ENCODE results near the gene COL15A1. TPM values are rescaled to one million over a fixed set of nuclear protein-coding genes. Genes with fewer than 3 reads are reported as not detected.

Gene COL15A1
- total and polyA plus RNA-seq, 10 donors: 0.33 to 9.3 (median 2.1) TPM

- no peak for DNase-seq
- WGBS, 5 donors: 79 to 90% (median 88%) methylated on average over 15 to 16 of the region's 16 CpGs
- Histone ChIP-seq H3K9me3 (peaks cover 0 to 14% (median 9%) of the 10 kb centered on the region in 8 donors), H3K4me3 (no peak overlapping the region), H3K36me3 (no peaks in the 10 kb centered on the region), H3K27ac (no peak overlapping the region), H3K27me3 (replicated peaks in 1 of 7) (no peaks in the 10 kb centered on the region), H3K4me1 (no peaks in the 10 kb centered on the region)
- intact Hi-C loops (cut with DNase I; ENCODE audit: low total_unique reads): no loop called here
- TF ChIP-seq POLR2AphosphoS5 (IDR thresholded peaks at IDR 0.05) (no peak), POLR2A (IDR thresholded peaks at IDR 0.05) (no peak)
Observed at GRCh38 chr9:98961513-98962180, 17.9 kb downstream of the COL15A1 start.

- Histone ChIP-seq H3K9me3 (peaks cover 0 to 9% (median 4%) of the 10 kb centered on the region in 8 donors), H3K27me3 (replicated peaks in 1 of 7) (no peaks in the 10 kb centered on the region), H3K27ac (no peak overlapping the region), H3K36me3 (no peaks in the 10 kb centered on the region), H3K4me3 (no peak overlapping the region), H3K4me1 (no peaks in the 10 kb centered on the region)
- DNase-seq: no peak
- no peak for TF ChIP-seq CTCF (IDR thresholded peaks at IDR 0.05 in 8 of 11, conservative IDR thresholded peaks at IDR 0.05 in 3 of 11)
- TF ChIP-seq POLR2A (IDR thresholded peaks at IDR 0.05): no peak
- TF ChIP-seq POLR2AphosphoS5 (IDR thresholded peaks at IDR 0.05): no peak
- intact Hi-C loops (cut with DNase I; ENCODE audit: low total_unique reads): no loop called here
- 77 to 86% (median 83%) methylated on average over 7 of the region's 7 CpGs for WGBS, 5 donors
Observed at GRCh38 chr9:98962181-98962560, 18.5 kb downstream of the COL15A1 start.

- WGBS, 5 donors: 76 to 86% (median 84%) methylated on average over 5 of the region's 5 CpGs
- peaks cover 0 to 2% (median 0%) of the 10 kb centered on the region in 8 donors for H3K9me3 ChIP-seq
- TF ChIP-seq POLR2AphosphoS5 (IDR thresholded peaks at IDR 0.05): no peak
- TF ChIP-seq POLR2A (IDR thresholded peaks at IDR 0.05): no peak
- TF ChIP-seq CTCF (IDR thresholded peaks at IDR 0.05 in 8 of 11, conservative IDR thresholded peaks at IDR 0.05 in 3 of 11): no peak
- H3K27me3 ChIP-seq (replicated peaks in 1 of 7): no peaks in the 10 kb centered on the region
- no peak overlapping the region for H3K4me3 ChIP-seq
- intact Hi-C loops (cut with DNase I; ENCODE audit: low total_unique reads): no loop called here
- no peaks in the 10 kb centered on the region for H3K36me3 ChIP-seq
- no peaks in the 10 kb centered on the region for H3K4me1 ChIP-seq
- DNase-seq: no peak
- H3K27ac ChIP-seq: no peak overlapping the region
Observed at GRCh38 chr9:98962861-98963260, 19.2 kb downstream of the COL15A1 start.

GRCh38 chr9:98964201-98964600 is 20.5 kb downstream of the COL15A1 start:
- intact Hi-C loops (cut with DNase I; ENCODE audit: low total_unique reads): no loop called here
- Histone ChIP-seq H3K4me3 (no peak overlapping the region), H3K36me3 (no peaks in the 10 kb centered on the region), H3K27me3 (replicated peaks in 1 of 7) (no peaks in the 10 kb centered on the region), H3K27ac (no peak overlapping the region), H3K4me1 (no peaks in the 10 kb centered on the region), H3K9me3 (no peaks in the 10 kb centered on the region)
- no peak for DNase-seq
- 72 to 89% (median 82%) methylated on average over 2 of the region's 2 CpGs for WGBS, 5 donors
- no peak for TF ChIP-seq POLR2A (IDR thresholded peaks at IDR 0.05)
- no peak for TF ChIP-seq POLR2AphosphoS5 (IDR thresholded peaks at IDR 0.05)
- no peak for TF ChIP-seq CTCF (IDR thresholded peaks at IDR 0.05 in 8 of 11, conservative IDR thresholded peaks at IDR 0.05 in 3 of 11)

Measured in spleen (tissue), 11 donors.